Uterus (tissue), 4 donors: ENCODE results near the gene SWT1. TPM values are rescaled to one million over a fixed set of nuclear protein-coding genes. Genes with fewer than 3 reads are reported as not detected.
A peak's percentile ranks its signal among the peaks of the same experiment; 100 is the strongest.
"Not testable (repeated sequence)": the region's sequence is repeated elsewhere in the genome, so short reads cannot be mapped to it uniquely, and the experiment has no call there.

ENCODE experiments used
- DNase-seq, 2 donors: peaks; one replicate each; pipeline ENCODE4 v3.0.0-alpha.2; 2019 to 2020
- H3K27ac ChIP-seq, 2 donors: fragments of 200-600 bp; sonication (generic); 1 replicate in 1 of 2; 2 replicates in 1 of 2; pipeline ENCODE4 v1.5.1; 2016 to 2018
- H3K27me3 ChIP-seq, 2 donors: fragments of 200-600 bp; sonication (generic); one replicate each; pipeline ENCODE4 v1.5.1; 2018 to 2019; ENCODE audit warnings: control low read depth in 1 of 2
- H3K36me3 ChIP-seq, 2 donors: fragments of 200-600 bp; sonication (generic); one replicate each; pipeline ENCODE4 v1.5.1; 2019; ENCODE audit warnings: control low read depth in 1 of 2
- H3K4me1 ChIP-seq, 2 donors: fragments of 200-600 bp; sonication (generic); one replicate each; pipeline ENCODE4 v1.5.1; 2018 to 2019; ENCODE audit warnings: control low read depth in 1 of 2
- H3K4me3 ChIP-seq, 2 donors: fragments of 200-600 bp; sonication (generic); 1 replicate in 1 of 2; 2 replicates in 1 of 2; pipeline ENCODE4 v1.5.1; 2018 to 2019; ENCODE audit warnings: mild to moderate bottlenecking in 1 of 2
- H3K9me3 ChIP-seq, 2 donors: fragments of 200-600 bp; sonication (generic); one replicate each; pipeline ENCODE4 v1.5.1; 2019; ENCODE audit warnings: control low read depth in 1 of 2
- CTCF ChIP-seq, 4 experiments: fragments of 200-600 bp in 2 of 4; fragments of 450-650 bp in 2 of 4; sonication (generic) in 2 of 4; IDR thresholded peaks; one replicate each; pipeline ENCODE4 v1.5.1; 2016 to 2019; ENCODE audit warnings: antibody characterized with exemption in 4 of 4, mild to moderate bottlenecking in 2 of 4, moderate library complexity in 1 of 4
- POLR2A ChIP-seq, 2 donors: fragments of 450-650 bp; IDR thresholded peaks; one replicate each; pipeline ENCODE4 v1.6.1; 2016; ENCODE audit warnings: antibody characterized with exemption in 2 of 2, mild to moderate bottlenecking in 1 of 2, moderate library complexity in 1 of 2
- intact Hi-C: fragments of 100-400 bp; cut with DNase I; formaldehyde crosslinking; loops from one replicate; pipeline ENCODE4 v1.15.1; 2023; ENCODE audit warnings: low total_unique reads
- total RNA-seq, 4 donors: library from RNA; depleted of rRNA in 3 of 4; stranded (reverse); fragments of >200 nt in 3 of 4; gene quantifications; one replicate each; pipeline versions ENCODE4 v1.1.0 to v1.2.4, GENCODE V29; 2014 to 2023
- donor health status: DM: yes; HTN: yes; CAD: no.

Gene SWT1
- total RNA-seq, 4 donors from 2014 or later: 9.2 to 29.4 (median 17.5) TPM

DNA sequence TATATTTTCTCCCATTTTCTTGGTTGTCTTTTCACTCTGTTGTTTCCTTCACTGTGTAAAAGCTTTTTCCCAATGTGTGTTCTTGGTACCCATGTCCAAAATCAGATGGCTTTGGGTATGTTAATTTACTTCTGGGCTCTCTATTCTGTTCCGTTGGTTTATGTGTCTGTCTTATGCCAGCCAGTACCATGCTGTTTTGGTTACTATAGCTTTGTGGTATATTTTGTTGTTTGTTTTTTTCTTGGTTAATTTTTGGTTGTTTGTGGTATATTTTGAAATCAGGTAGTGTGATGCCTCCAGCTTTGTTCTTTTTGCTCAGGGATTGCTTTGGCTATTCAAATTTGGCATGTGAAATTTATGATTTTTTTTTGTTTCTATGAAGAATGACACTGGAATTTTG, 67.2 kb downstream of the SWT1 start:
- H3K4me1 ChIP-seq: no peaks in the 10 kb centered on the region
- no peaks in the 10 kb centered on the region for H3K36me3 ChIP-seq
- H3K9me3 ChIP-seq: no peaks in the 10 kb centered on the region
- TF ChIP-seq CTCF (IDR thresholded peaks at IDR 0.05): no peak
- no peak for TF ChIP-seq POLR2A (IDR thresholded peaks at IDR 0.05)
- DNase-seq: no peak
- H3K27ac ChIP-seq: no peak overlapping the region
- H3K27me3 ChIP-seq: no peaks in the 10 kb centered on the region
- H3K4me3 ChIP-seq: no peak overlapping the region
- intact Hi-C loops: no loop called here

DNA sequence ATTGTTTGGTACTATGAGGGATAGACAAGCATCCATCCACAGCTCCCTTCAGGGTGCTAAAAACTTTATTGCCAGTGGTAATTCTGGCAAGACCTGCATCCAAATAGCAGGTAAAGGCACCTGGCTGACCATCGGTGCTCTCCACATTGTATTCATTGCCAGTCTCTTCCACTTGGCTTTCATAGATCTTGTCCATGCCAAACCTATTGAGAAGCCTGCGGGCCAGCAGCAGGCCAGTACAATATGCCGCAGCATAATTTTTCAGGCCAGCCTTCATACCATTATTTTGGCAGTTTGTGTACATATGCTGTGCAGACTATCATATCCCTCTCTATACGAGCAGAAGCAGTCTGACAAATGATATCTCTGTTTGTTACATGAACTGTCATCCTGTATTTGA, 70.2 kb downstream of the SWT1 start:
- H3K9me3 ChIP-seq: no peaks in the 10 kb centered on the region
- DNase-seq: no peak
- no peaks in the 10 kb centered on the region for H3K36me3 ChIP-seq
- H3K4me1 ChIP-seq: no peaks in the 10 kb centered on the region
- H3K27ac ChIP-seq: no peak overlapping the region
- TF ChIP-seq CTCF (IDR thresholded peaks at IDR 0.05) (no peak), POLR2A (IDR thresholded peaks at IDR 0.05) (no peak)
- intact Hi-C loops: no loop called here
- no peaks in the 10 kb centered on the region for H3K27me3 ChIP-seq
- H3K4me3 ChIP-seq: no peak overlapping the region

- Histone ChIP-seq H3K36me3 (no peaks in the 10 kb centered on the region), H3K27me3 (no peaks in the 10 kb centered on the region), H3K4me3 (no peak overlapping the region), H3K27ac (peak overlapping the region; percentile 26 to 70), H3K4me1 (no peaks in the 10 kb centered on the region), H3K9me3 (no peaks in the 10 kb centered on the region)
- intact Hi-C loops: no loop called here
- DNase-seq: no peak
- TF ChIP-seq CTCF (IDR thresholded peaks at IDR 0.05) (no peak), POLR2A (IDR thresholded peaks at IDR 0.05) (no peak)
Measured at GRCh38 chr1:185228979-185229378, 72.0 kb downstream of the SWT1 start.

DNA sequence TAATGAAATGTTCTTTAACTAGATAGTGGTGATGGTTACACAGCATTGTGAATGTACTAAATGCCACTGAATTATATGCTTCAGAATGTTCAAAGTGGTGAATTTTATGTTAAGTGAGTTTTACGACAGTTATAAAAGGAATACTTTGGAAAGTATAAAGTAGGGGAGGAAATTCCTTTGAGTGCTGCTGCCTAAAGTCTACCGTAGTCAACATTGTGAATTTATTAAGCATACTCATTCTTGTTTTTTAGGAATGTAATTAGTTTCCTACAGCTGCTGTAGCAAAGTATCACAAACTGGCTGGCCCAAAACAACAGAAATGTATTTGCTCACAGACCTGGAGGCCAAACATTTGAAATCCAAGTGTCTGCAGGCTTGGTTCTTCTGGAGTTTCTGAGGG, 73.0 kb downstream of the SWT1 start:
- Histone ChIP-seq H3K27me3 (no peaks in the 10 kb centered on the region), H3K4me1 (no peaks in the 10 kb centered on the region), H3K9me3 (no peaks in the 10 kb centered on the region), H3K27ac (peak overlapping the region; percentile 26 to 70), H3K36me3 (no peaks in the 10 kb centered on the region), H3K4me3 (no peak overlapping the region)
- no peak for DNase-seq
- TF ChIP-seq POLR2A (IDR thresholded peaks at IDR 0.05) (no peak), CTCF (IDR thresholded peaks at IDR 0.05) (no peak)
- intact Hi-C loops: no loop called here

DNA sequence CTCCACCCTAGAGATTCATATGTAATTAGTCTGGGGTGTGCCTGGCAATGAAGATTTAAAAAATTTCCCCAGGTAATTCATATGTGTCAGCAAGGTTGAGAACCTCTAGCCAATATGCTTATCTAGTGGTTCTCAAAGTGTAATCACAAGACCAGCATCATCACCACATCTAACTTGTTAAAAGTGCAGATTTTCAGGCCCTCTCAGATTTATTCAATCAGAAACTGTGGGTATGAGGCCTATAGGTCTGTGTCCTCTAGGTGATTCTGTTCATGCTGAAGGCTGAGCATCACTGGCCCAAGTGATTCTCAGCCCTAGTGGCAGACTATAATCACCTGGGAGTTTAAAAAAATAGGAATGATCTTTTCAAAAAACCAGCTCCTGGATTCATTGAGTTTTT, 75.9 kb downstream of the SWT1 start:
- intact Hi-C loops: no loop called here
- Histone ChIP-seq H3K36me3 (no peaks in the 10 kb centered on the region), H3K4me1 (no peaks in the 10 kb centered on the region), H3K9me3 (no peaks in the 10 kb centered on the region), H3K27ac (no peak overlapping the region), H3K4me3 (no peak overlapping the region), H3K27me3 (no peaks in the 10 kb centered on the region)
- no peak for DNase-seq
- TF ChIP-seq POLR2A (IDR thresholded peaks at IDR 0.05) (no peak), CTCF (IDR thresholded peaks at IDR 0.05) (no peak)

DNA sequence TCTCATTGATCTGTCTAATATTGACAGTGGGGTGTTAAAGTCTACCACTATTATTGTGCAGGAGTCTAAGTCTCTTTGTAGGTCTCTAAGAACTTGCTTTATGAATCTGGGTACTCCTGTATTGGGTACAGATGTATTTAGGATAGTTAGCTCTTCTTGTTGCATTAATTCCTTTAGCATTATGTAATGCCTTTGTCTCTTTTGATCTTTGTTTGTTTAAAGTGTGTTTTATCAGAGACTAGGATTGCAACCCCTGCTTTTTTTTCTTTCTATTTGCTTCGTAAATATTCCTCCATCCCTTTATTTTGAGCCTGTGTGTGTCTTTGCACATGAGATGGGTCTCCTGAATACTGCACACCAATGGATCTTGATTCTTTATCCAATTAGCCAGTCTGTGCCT, 77.2 kb downstream of the SWT1 start:
- H3K27ac ChIP-seq, DNase-seq, H3K27me3 ChIP-seq, H3K9me3 ChIP-seq, intact Hi-C loops, H3K36me3 ChIP-seq, H3K4me1 ChIP-seq, H3K4me3 ChIP-seq: not testable (repeated sequence)

DNA sequence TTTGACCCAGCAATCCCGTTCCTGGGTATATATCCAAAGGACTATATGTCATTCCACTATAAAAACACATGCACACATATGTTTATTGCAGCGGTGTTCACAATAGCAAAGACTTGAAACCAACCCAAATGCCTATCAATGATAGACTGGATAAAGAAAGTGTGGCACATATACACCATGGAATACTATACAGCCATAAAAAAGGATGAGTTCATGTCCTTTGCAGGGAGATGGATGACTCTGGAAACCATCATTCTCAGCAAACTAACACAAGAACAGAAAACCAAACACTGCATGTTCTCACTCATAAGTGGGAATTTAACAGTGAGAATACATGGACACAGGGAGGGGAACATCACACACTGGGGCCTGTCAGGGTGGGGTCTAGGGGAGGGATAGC, 80.2 kb downstream of the SWT1 start:
- H3K27me3 ChIP-seq, H3K27ac ChIP-seq, DNase-seq, intact Hi-C loops, H3K9me3 ChIP-seq, H3K4me1 ChIP-seq, H3K4me3 ChIP-seq, H3K36me3 ChIP-seq: not testable (repeated sequence)
